Activated T-cell treated with anti-CD3 and anti-CD28 coated beads, Interleukin-2, amount 50 U/mL, for 4 hours (primary cell): ENCODE data around the gene AMACR. TPM values are rescaled to one million over a fixed set of nuclear protein-coding genes. Genes with fewer than 3 reads are reported as not detected.

Experiments
- ATAC-seq, 2 donors: fragments of 200-7000 bp; cut with Tn5 transposase; one replicate each; pipeline ENCODE4 v1.10.0; 2021
- DNase-seq: peaks from one replicate; pipeline ENCODE4 v3.0.0-alpha.2; 2020
- H3K27me3 Mint-ChIP-seq: one replicate; pipeline ENCODE4 v1.8.0; 2021; ENCODE audit warnings: low read depth, mixed read lengths
- H3K36me3 Mint-ChIP-seq: one replicate; pipeline ENCODE4 v1.8.0; 2022; ENCODE audit warnings: mixed read lengths; ENCODE audit not compliant: insufficient read depth
- H3K4me1 Mint-ChIP-seq: one replicate; pipeline ENCODE4 v1.8.0; 2021; ENCODE audit warnings: low read depth, mixed read lengths
- H3K4me3 Mint-ChIP-seq: one replicate; pipeline ENCODE4 v1.8.0; 2021; ENCODE audit warnings: mild to moderate bottlenecking, moderate library complexity, mixed read lengths
- H3K9me3 Mint-ChIP-seq: one replicate; pipeline ENCODE4 v1.8.0; 2021; ENCODE audit warnings: mixed read lengths
- total RNA-seq, 3 donors: library from RNA; stranded (reverse); gene quantifications; one replicate each; pipeline ENCODE4 v1.2.1, GENCODE V29; 2021

Gene AMACR
- total RNA-seq, 3 donors from 2014 or later: 4.9 to 6.4 (median 5.5) TPM

- Mint-ChIP-seq H3K9me3 (peaks cover 4% of the 10 kb centered on the region), H3K36me3 (no peaks in the 10 kb centered on the region), H3K27me3 (peaks cover 38% of the 10 kb centered on the region), H3K4me1 (no peaks in the 10 kb centered on the region), H3K4me3 (no peak overlapping the region)
- DNase-seq (no peak), ATAC-seq (no peak)
Observed at GRCh38 chr5:33944543-33945132, 63.2 kb downstream of the AMACR start.

GRCh38 chr5:33941090-33941489 is 66.8 kb downstream of the AMACR start:
- no peaks in the 10 kb centered on the region for H3K4me1 Mint-ChIP-seq
- no peaks in the 10 kb centered on the region for H3K9me3 Mint-ChIP-seq
- no peaks in the 10 kb centered on the region for H3K36me3 Mint-ChIP-seq
- DNase-seq: no peak
- no peak overlapping the region for H3K4me3 Mint-ChIP-seq
- ATAC-seq: no peak
- H3K27me3 Mint-ChIP-seq: peaks cover 64% of the 10 kb centered on the region

GRCh38 chr5:33939556-33940262 is 68.1 kb downstream of the AMACR start:
- Mint-ChIP-seq H3K9me3 (no peaks in the 10 kb centered on the region), H3K4me1 (no peaks in the 10 kb centered on the region), H3K27me3 (peaks cover 72% of the 10 kb centered on the region), H3K4me3 (no peak overlapping the region), H3K36me3 (no peaks in the 10 kb centered on the region)
- DNase-seq (no peak), ATAC-seq (no peak)

DNA sequence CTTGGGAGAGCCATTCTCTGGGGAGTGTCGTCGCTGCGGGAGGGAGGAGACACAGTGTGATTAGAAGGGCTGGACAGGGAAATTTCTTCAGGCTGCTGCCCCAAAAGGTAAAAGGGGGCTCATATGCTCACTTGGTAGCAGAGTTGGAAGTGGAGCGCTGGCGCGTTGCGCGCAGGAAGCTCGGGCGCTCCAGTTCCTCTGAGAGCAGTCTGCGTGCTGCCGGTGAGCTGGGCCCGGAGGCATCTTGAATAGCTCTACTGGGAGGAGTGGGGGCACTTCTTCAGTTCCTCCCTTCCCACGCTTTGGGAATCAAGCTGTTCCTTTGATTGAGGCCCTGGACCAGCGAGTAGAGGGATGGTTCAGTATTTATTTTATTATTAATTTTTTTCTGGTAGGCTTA is 69.0 kb downstream of the AMACR start:
- Mint-ChIP-seq H3K9me3 (no peaks in the 10 kb centered on the region), H3K27me3 (peaks cover 67% of the 10 kb centered on the region), H3K4me3 (no peak overlapping the region), H3K36me3 (no peaks in the 10 kb centered on the region), H3K4me1 (no peaks in the 10 kb centered on the region)
- no peak for DNase-seq
- no peak for ATAC-seq

GRCh38 chr5:33938507-33938796 is 69.4 kb downstream of the AMACR start:
- no peak for ATAC-seq
- Mint-ChIP-seq H3K4me1 (no peaks in the 10 kb centered on the region), H3K27me3 (peaks cover 67% of the 10 kb centered on the region), H3K9me3 (no peaks in the 10 kb centered on the region), H3K4me3 (no peak overlapping the region), H3K36me3 (no peaks in the 10 kb centered on the region)
- DNase-seq: no peak

- H3K36me3 Mint-ChIP-seq: no peaks in the 10 kb centered on the region
- H3K27me3 Mint-ChIP-seq: peaks cover 65% of the 10 kb centered on the region
- DNase-seq: no peak
- no peak overlapping the region for H3K4me3 Mint-ChIP-seq
- H3K4me1 Mint-ChIP-seq: no peaks in the 10 kb centered on the region
- H3K9me3 Mint-ChIP-seq: no peaks in the 10 kb centered on the region
- ATAC-seq: no peak
Observed at GRCh38 chr5:33937707-33938506, 69.9 kb downstream of the AMACR start.

GRCh38 chr5:33937017-33937706 is 70.7 kb downstream of the AMACR start:
- ATAC-seq (no peak), DNase-seq (no peak)
- H3K9me3 Mint-ChIP-seq: no peaks in the 10 kb centered on the region
- H3K4me1 Mint-ChIP-seq: no peaks in the 10 kb centered on the region
- H3K4me3 Mint-ChIP-seq: no peak overlapping the region
- no peaks in the 10 kb centered on the region for H3K36me3 Mint-ChIP-seq
- H3K27me3 Mint-ChIP-seq: peaks cover 64% of the 10 kb centered on the region

GRCh38 chr5:33936381-33937016 is 71.4 kb downstream of the AMACR start, which contains the start of gene RXFP3:
Gene RXFP3, plus strand, starts transcription at chr5:33936386. Its CDS starts 355 bp downstream, at chr5:33936741.
- Mint-ChIP-seq H3K9me3 (no peaks in the 10 kb centered on the region), H3K4me3 (no peak within 1 kb of the TSS), H3K4me1 (no peaks in the 10 kb centered on the region), H3K36me3 (no peaks in the 10 kb centered on the region), H3K27me3 (peaks cover 59% of the 10 kb centered on the region)
- DNase-seq (no peak), ATAC-seq (no peak)

Other genes starting within 250 kb of the AMACR start
- gene ADAMTS12, start 116.1 kb downstream of the AMACR start, total RNA-seq: under 1 TPM in 1 of 3 donors, not detected in 2; 0.03 TPM
- not detected for gene RXFP3, start 71.7 kb downstream of the AMACR start, total RNA-seq
- gene SLC45A2, start 23.4 kb downstream of the AMACR start, total RNA-seq: not detected
- under 1 TPM; 0.58 to 0.76 (median 0.73) TPM for gene C1QTNF3, start 35.2 kb upstream of the AMACR start, total RNA-seq